ENCODE measurements around the gene LSR. TPM values are rescaled to one million over a fixed set of nuclear protein-coding genes. Genes with fewer than 3 reads are reported as not detected.

Gene LSR
- total RNA-seq, 3 donors from 2014 or later, result 123 to 302 (median 289) TPM

DNA sequence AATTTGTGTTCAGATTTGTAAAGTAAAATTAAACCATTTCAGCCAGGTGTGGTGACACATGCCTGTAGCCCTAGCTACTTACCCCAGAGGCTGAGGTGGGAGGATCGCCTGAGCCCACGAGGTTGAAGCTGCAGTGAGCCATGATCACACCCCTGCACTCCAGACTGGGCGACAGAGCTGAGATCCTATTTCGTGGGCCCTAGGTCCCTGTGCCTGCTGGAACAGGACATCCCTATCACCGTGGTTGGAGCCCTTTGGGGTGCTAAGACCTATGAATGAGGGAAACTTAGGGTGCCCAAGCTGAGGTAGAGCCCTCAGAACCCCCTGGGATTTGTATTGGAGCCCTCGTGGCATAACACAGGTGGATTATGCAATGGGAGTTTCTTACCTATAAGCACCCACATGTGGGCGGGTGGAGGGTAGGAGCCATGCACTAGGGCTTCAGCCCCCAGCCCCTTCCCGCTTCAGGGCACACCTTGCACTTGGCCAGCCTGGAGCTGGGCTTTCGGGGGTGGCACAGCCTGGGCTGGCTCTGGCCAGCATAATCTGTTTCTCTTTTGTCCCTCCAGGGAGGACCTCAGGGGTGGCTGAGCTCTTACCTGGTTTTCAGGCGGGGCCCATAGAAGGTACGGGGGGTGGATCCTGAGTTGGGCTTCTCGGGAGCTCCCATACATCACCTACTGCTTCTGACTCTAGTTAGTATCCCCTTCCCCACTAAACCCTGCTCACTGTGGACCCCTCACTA, 12.7 kb downstream of the LSR start:
- peaks cover 8% of the 10 kb centered on the region for H3K4me1 ChIP-seq (ENCODE audit: low read depth)
- no peaks in the 10 kb centered on the region for H3K9me3 ChIP-seq
- H3K4me3 ChIP-seq, result no peak overlapping the region
- TF ChIP-seq, protein P1, sequence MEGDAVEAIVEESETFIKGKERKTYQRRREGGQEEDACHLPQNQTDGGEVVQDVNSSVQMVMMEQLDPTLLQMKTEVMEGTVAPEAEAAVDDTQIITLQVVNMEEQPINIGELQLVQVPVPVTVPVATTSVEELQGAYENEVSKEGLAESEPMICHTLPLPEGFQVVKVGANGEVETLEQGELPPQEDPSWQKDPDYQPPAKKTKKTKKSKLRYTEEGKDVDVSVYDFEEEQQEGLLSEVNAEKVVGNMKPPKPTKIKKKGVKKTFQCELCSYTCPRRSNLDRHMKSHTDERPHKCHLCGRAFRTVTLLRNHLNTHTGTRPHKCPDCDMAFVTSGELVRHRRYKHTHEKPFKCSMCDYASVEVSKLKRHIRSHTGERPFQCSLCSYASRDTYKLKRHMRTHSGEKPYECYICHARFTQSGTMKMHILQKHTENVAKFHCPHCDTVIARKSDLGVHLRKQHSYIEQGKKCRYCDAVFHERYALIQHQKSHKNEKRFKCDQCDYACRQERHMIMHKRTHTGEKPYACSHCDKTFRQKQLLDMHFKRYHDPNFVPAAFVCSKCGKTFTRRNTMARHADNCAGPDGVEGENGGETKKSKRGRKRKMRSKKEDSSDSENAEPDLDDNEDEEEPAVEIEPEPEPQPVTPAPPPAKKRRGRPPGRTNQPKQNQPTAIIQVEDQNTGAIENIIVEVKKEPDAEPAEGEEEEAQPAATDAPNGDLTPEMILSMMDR (IDR thresholded peaks at IDR 0.05), result no peak
- no peaks in the 10 kb centered on the region for H3K36me3 ChIP-seq (ENCODE audit: low read depth)
- ATAC-seq (no peak), DNase-seq (peak in 1 of 3 donors; percentile 18)
- intact Hi-C loops (cut with DNase I, micrococcal nuclease), result no loop called here

DNA sequence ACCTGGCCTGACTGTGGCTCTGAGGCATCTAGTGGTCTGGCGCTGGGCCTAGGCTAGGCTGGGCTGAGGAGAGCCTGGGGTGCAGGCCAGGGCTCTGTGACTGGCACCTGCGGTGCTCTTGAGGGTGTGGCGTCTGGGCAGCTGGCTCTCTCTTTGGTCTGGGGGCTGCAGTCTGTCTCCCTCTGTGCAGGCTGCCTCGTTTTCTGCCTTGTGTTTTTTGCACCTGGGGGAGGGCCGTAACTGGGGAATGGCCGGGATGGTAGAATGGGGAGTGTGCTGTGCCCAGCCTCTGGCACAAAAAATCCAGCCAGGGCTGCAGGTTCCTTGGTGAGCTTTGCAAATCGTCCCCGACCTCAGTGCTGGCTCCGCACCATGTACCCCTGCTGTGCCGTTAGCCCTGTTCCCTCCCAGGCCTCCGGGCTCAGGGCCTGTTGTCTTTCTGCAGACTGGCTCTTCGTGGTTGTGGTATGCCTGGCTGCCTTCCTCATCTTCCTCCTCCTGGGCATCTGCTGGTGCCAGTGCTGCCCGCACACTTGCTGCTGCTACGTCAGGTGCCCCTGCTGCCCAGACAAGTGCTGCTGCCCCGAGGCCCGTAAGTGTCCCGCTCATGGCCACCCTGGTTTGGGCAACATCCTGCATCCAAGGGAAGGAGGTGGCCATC, 13.4 kb downstream of the LSR start:
- H3K36me3 ChIP-seq (ENCODE audit: low read depth), result no peaks in the 10 kb centered on the region
- no peaks in the 10 kb centered on the region for H3K9me3 ChIP-seq
- H3K4me3 ChIP-seq, result no peak overlapping the region
- intact Hi-C loops (cut with DNase I, micrococcal nuclease), result no loop called here
- peaks cover 13% of the 10 kb centered on the region for H3K4me1 ChIP-seq (ENCODE audit: low read depth)
- TF ChIP-seq, protein P1 (IDR thresholded peaks at IDR 0.05), result no peak
- ATAC-seq, result no peak
- DNase-seq, result peak in 1 of 3 donors; percentile 24

DNA sequence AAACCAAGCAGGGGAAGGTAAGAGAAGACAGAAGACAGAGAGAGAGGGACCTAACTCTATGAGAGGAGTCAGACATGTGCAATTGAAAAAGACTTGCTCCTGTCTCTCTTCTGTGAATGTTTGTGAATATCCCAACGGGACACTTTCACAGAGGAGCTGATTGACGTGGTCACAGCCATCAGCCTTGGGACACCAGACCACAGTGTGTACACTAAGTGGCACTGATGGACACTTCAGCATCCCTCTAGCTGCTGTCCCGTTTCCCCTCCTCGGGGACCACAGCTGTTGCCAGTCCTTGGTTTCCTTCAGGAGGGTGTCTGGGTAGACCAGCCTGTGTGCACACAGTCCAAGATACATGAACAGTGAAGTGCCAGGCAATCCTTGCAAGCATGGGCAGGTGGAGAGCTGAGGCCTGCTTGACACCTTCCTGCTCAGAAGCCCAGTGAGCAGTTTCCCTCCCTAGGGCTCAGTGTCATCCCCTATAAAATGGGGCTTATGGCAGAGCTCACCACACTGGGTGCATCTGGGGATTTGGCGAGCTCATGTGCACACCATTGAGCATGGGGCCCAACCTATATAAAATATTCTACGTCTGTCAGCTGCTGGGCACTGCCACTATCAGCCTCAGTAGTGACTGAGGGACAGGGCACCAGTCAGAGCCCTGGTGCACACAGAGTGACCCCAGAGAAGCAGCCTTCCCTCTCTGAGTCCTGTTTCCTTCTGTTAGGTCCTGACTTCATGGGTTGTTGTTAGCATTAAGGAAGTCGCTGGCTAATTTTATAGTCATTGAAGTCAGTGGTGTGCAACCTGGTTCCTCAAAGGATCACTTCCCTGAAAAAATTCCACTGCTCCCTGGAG, 15.7 kb downstream of the LSR start:
- no peak overlapping the region for H3K4me3 ChIP-seq
- peak in 2 of 3 donors; percentile 15 to 17 for DNase-seq
- no peak for ATAC-seq
- H3K9me3 ChIP-seq, result no peaks in the 10 kb centered on the region
- H3K4me1 ChIP-seq (ENCODE audit: low read depth), result peaks cover 13% of the 10 kb centered on the region
- TF ChIP-seq, protein P1 (IDR thresholded peaks at IDR 0.05), result no peak
- intact Hi-C loops (cut with DNase I, micrococcal nuclease), result no loop called here
- no peaks in the 10 kb centered on the region for H3K36me3 ChIP-seq (ENCODE audit: low read depth)

DNA sequence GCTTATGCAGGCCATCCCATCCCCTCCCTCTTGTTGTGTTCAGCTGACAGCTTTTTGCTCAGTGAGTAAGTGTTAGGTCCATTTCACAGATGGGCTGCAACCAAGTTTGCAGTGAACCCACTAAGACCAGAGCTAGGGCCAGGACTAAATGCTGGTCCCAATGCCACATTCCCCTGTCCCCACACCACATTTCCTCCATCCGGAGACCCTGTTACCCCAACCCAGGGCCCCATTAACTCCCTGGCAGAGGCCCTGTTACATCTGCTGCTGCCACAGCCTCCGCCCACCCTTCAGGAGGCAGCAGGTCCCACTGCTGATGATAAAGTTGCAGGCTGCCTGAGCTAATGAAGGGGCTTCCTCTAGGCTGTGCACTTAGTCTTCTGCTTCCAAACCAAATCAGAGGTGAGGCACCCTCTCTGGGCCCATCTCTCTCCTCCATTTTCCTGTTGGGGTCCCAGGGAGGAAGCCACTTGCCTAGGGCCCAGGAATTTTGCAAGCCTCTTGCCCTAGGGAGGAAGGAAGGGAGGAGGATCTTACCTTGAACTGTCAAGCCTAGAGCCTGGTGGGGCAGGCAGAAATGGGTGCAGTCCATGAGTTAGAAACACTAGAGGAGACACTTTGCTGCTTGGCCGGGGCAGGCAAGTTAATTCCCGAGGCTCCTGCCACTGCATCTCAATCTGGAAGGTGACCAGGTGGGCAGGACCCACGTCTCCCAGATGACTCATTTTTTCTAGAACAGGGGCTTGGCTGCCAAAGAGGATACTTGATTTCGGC, 16.5 kb downstream of the LSR start:
- Histone ChIP-seq H3K36me3 (ENCODE audit: low read depth) (no peaks in the 10 kb centered on the region), H3K9me3 (no peaks in the 10 kb centered on the region), H3K4me1 (ENCODE audit: low read depth) (peaks cover 18% of the 10 kb centered on the region), H3K4me3 (no peak overlapping the region)
- DNase-seq, result peak in 1 of 3 donors; percentile 21
- intact Hi-C loops (cut with DNase I, micrococcal nuclease), result no loop called here
- ATAC-seq, result no peak
- TF ChIP-seq, protein P1 (IDR thresholded peaks at IDR 0.05), result no peak
